GM12874 (cell line): ENCODE measurements around the gene ARMC6.

Experiments
- CTCF ChIP-seq: IDR thresholded peaks from 2 replicates; pipeline ENCODE4 v1.5.1; 2011; ENCODE audit warnings: low read depth, mild to moderate bottlenecking, control low read depth, low read length, moderate library complexity; ENCODE audit not compliant: insufficient read depth

Gene ARMC6

GRCh38 chr19:19062454-19063182, 29.2 kb downstream of the ARMC6 start:
- TF ChIP-seq CTCF, result no peak

GRCh38 chr19:19063183-19064097, 30.0 kb downstream of the ARMC6 start, which contains the start of gene SLC25A42:
SLC25A42 (plus strand) TSS chr19:19063994; CDS start chr19:19096125, 32,131 bp downstream.
- no peak for TF ChIP-seq CTCF

GRCh38 chr19:19064098-19064722, 30.8 kb downstream of the ARMC6 start:
- TF ChIP-seq CTCF, result peak; percentile 53

- TF ChIP-seq CTCF, result no peak
Measured at GRCh38 chr19:19064811-19065745, 31.7 kb downstream of the ARMC6 start.

GRCh38 chr19:19067276-19068072, 34.1 kb downstream of the ARMC6 start:
- no peak for TF ChIP-seq CTCF
